Small intestine (tissue), 7 donors: ENCODE data around the gene ANO9. TPM values are rescaled to one million over a fixed set of nuclear protein-coding genes. Genes with fewer than 3 reads are reported as not detected.

Experiments
- DNase-seq, 2 donors: peaks; one replicate each; pipeline versions ENCODE4 v3.0.0 to v3.0.0-alpha.2; 2013
- FAIRE-seq: peaks from 2 replicates; lab custom pipeline; 2012; peaks lifted over from hg19 to GRCh38; lab: Jason Lieb, UNC
- H3K27ac ChIP-seq, 3 donors: one replicate each; pipeline ENCODE4 v1.5.1; 2013; ENCODE audit warnings: low read length in 2 of 3, mild to moderate bottlenecking in 2 of 3, control low read depth in 1 of 3, inconsistent platforms in 1 of 3, low read depth in 1 of 3, moderate library complexity in 1 of 3
- H3K27me3 ChIP-seq, 3 donors: one replicate each; pipeline ENCODE4 v1.6.1; 2013; ENCODE audit warnings: low read length in 3 of 3, inconsistent platforms in 1 of 3; ENCODE audit not compliant: control insufficient read depth in 3 of 3, insufficient read depth in 3 of 3
- H3K36me3 ChIP-seq, 3 donors: one replicate each; pipeline ENCODE4 v1.6.1; 2013; ENCODE audit warnings: low read length in 3 of 3, inconsistent platforms in 1 of 3, low read depth in 1 of 3, mild to moderate bottlenecking in 1 of 3, moderate library complexity in 1 of 3; ENCODE audit not compliant: control insufficient read depth in 3 of 3, insufficient read depth in 2 of 3
- H3K4me1 ChIP-seq, 3 donors: one replicate each; pipeline ENCODE4 v1.6.1; 2013; ENCODE audit warnings: low read length in 2 of 3, inconsistent platforms in 1 of 3, low read depth in 1 of 3, mild to moderate bottlenecking in 1 of 3, moderate library complexity in 1 of 3; ENCODE audit not compliant: control insufficient read depth in 3 of 3, insufficient read depth in 2 of 3
- H3K4me3 ChIP-seq, 3 donors: one replicate each; pipeline ENCODE4 v1.5.1; 2013; ENCODE audit warnings: low read length in 3 of 3, control low read depth in 1 of 3, inconsistent platforms in 1 of 3, low read depth in 1 of 3, mild to moderate bottlenecking in 1 of 3, moderate library complexity in 1 of 3
- H3K9me3 ChIP-seq, 2 donors: one replicate each; pipeline ENCODE4 v1.6.1; 2013; ENCODE audit warnings: low read depth in 1 of 2, low read length in 1 of 2; ENCODE audit not compliant: control insufficient read depth in 2 of 2, insufficient read depth in 1 of 2
- WGBS, 3 donors: extraction: QIAGEN DNeasy Blood & Tissue Kit; methylation state at CpG; one replicate each; pipeline ENCODE4 v1.1.7; 2013; 5-methylcytosine and 5-hydroxymethylcytosine counted together
- polyA plus RNA-seq, 4 donors: library from polyadenylated mRNA; stranded (reverse) in 3 of 4; unstranded in 1 of 4; fragments of 200-250 nt in 3 of 4; fragments of 120-200 nt in 1 of 4; gene quantifications; one replicate each; pipeline versions ENCODE4 v1.2.1 to v1.2.3, GENCODE V29; 2013
- donor health status: healthy with polysubstance abuse.
- donor health status: control.
- donor health status: control.
- donor health status: Bipolar disorder and iron deficiency.
- donor health status: healthy.

The ANO9 gene
- polyA plus RNA-seq, 4 donors: 84.7 to 363 (median 220) TPM

DNA sequence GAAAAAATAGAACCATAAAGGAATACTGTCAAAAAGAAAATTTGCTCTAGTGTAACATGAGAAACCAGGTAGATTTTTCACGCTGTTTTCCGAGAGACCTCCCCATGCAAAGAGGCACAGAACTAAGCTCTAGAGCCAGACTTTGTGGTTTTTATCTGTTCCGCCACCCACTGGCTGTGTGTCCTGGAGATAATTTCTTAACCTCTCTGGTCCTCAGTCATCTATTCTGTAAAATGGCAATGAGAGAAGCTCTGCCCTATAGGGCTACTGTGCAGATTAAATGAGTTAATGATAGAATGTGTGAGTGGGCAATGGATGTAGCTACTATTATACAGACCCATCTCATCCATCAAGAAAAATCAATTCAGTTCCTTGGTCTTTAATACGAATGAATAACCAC, 17.6 kb downstream of the ANO9 start:
- H3K36me3 ChIP-seq: peaks cover 0 to 72% (median 9%) of the 10 kb centered on the region in 3 donors
- no peaks in the 10 kb centered on the region for H3K27me3 ChIP-seq
- FAIRE-seq (no peak), DNase-seq (no peak)
- no peak overlapping the region for H3K27ac ChIP-seq
- 91 to 92% (median 92%) methylated on average over 4 of the region's 4 CpGs for WGBS, 3 donors
- no peak overlapping the region for H3K4me3 ChIP-seq
- no peaks in the 10 kb centered on the region for H3K9me3 ChIP-seq
- peaks cover 0 to 4% (median 0%) of the 10 kb centered on the region in 3 donors for H3K4me1 ChIP-seq

DNA sequence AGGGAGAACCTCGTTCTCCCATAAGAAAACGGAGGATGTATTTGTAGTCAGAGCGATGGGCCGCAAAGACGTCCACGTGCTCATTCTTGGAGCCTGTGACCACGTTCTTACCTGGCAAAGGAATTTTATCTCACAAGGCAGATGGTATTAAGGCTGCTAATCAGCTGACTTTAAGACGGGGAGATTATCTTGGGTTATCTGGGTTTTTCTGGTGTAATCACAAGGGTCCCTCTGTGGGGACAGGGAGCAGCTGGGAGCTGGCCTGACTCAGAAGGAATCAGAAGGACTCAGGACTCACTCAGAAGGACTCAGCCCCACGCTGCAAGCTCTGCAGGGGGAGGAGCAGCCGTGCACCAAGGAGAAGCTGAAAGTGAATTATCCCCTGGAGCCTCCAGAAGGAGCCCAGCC, 19.6 kb downstream of the ANO9 start:
- Histone ChIP-seq H3K36me3 (peaks cover 0 to 72% (median 7%) of the 10 kb centered on the region in 3 donors), H3K4me3 (no peak overlapping the region), H3K27ac (peak overlapping the region in 1 of 3 donors; percentile 40), H3K9me3 (no peaks in the 10 kb centered on the region), H3K27me3 (peaks cover 0 to 7% (median 0%) of the 10 kb centered on the region in 3 donors), H3K4me1 (peaks cover 0 to 12% (median 0%) of the 10 kb centered on the region in 3 donors)
- DNase-seq: peak in 1 of 2 donors; percentile 52
- no peak for FAIRE-seq
- 79 to 81% (median 79%) methylated on average over 10 of the region's 10 CpGs for WGBS, 3 donors

- H3K4me1 ChIP-seq: peaks cover 0 to 13% (median 0%) of the 10 kb centered on the region in 3 donors
- H3K27me3 ChIP-seq: peaks cover 0 to 7% (median 0%) of the 10 kb centered on the region in 3 donors
- peaks cover 0 to 61% (median 7%) of the 10 kb centered on the region in 3 donors for H3K36me3 ChIP-seq
- no peak overlapping the region for H3K27ac ChIP-seq
- FAIRE-seq (no peak), DNase-seq (no peak)
- H3K4me3 ChIP-seq: no peak overlapping the region
- WGBS, 3 donors: 89 to 92% (median 90%) methylated on average over 20 to 21 of the region's 21 CpGs
- H3K9me3 ChIP-seq: no peaks in the 10 kb centered on the region
Measured at GRCh38 chr11:420911-421321, 20.9 kb downstream of the ANO9 start.

- FAIRE-seq (no peak), DNase-seq (no peak)
- peaks cover 0 to 7% (median 0%) of the 10 kb centered on the region in 3 donors for H3K27me3 ChIP-seq
- H3K36me3 ChIP-seq: peaks cover 0 to 62% (median 7%) of the 10 kb centered on the region in 3 donors
- 73 to 90% (median 84%) methylated on average over 55 to 71 of the region's 71 CpGs for WGBS, 3 donors
- no peak overlapping the region for H3K27ac ChIP-seq
- H3K4me1 ChIP-seq: peaks cover 0 to 20% (median 0%) of the 10 kb centered on the region in 3 donors
- H3K4me3 ChIP-seq: no peak overlapping the region
- H3K9me3 ChIP-seq: no peaks in the 10 kb centered on the region
Measured at GRCh38 chr11:420054-420910, 21.5 kb downstream of the ANO9 start.

- no peak for DNase-seq
- Histone ChIP-seq H3K4me3 (no peak overlapping the region), H3K36me3 (peaks cover 0 to 62% (median 7%) of the 10 kb centered on the region in 3 donors), H3K9me3 (no peaks in the 10 kb centered on the region), H3K27me3 (peaks cover 0 to 7% (median 0%) of the 10 kb centered on the region in 3 donors), H3K27ac (no peak overlapping the region), H3K4me1 (peaks cover 0 to 28% (median 0%) of the 10 kb centered on the region in 3 donors)
- no peak for FAIRE-seq
- WGBS, 3 donors: 88 to 92% (median 91%) methylated on average over 20 of the region's 20 CpGs
Measured at GRCh38 chr11:419248-420005, 22.4 kb downstream of the ANO9 start.

- DNase-seq (no peak), FAIRE-seq (no peak)
- no peak overlapping the region for H3K27ac ChIP-seq
- H3K4me3 ChIP-seq: no peak overlapping the region
- H3K4me1 ChIP-seq: peaks cover 0 to 31% (median 0%) of the 10 kb centered on the region in 3 donors
- H3K9me3 ChIP-seq: no peaks in the 10 kb centered on the region
- peaks cover 0 to 7% (median 0%) of the 10 kb centered on the region in 3 donors for H3K27me3 ChIP-seq
- peaks cover 0 to 58% (median 7%) of the 10 kb centered on the region in 3 donors for H3K36me3 ChIP-seq
- WGBS, 3 donors: 89 to 93% (median 91%) methylated on average over 30 of the region's 30 CpGs
Measured at GRCh38 chr11:418343-419247, 23.2 kb downstream of the ANO9 start.

DNA sequence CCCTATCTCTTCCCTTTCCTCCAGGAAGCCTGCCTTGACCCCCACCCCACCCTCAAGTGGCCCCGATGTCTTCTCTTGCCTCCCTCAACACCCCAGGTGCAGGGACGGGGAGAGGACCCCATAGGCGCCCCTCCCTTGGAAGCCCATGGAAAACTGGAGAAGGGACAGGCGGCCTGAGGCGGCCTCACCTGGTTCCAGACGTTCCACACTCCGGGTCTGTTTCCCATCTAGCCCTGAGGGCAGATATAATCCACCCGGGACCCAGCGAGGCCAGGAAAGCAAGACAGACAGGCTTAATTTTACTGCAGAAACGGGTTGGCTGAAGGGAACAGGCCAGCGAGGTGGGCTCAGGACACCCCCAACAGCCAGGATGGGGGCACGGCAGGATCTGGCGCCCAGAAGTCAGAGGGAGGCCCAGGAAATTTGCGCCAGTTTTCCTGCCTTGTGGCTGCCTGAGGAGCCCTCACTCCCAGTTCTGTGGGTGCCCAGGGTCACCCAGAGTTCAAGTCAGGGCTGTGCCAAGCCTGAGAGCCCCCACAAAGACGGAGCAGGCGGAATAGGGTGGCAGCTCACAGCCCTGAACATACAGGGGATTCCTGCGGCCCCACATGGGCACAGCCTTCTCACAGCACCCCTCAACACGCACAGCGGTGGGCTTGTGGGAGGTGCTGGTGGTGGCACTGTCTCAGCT, 24.0 kb downstream of the ANO9 start:
- FAIRE-seq (no peak), DNase-seq (no peak)
- 51 to 64% (median 62%) methylated on average over 18 to 19 of the region's 19 CpGs for WGBS, 3 donors
- H3K27ac ChIP-seq: peak overlapping the region; percentile 63 to 90 (median 82)
- H3K4me3 ChIP-seq: peak overlapping the region; percentile 6 to 83 (median 45)
- peaks cover 0 to 58% (median 7%) of the 10 kb centered on the region in 3 donors for H3K36me3 ChIP-seq
- no peaks in the 10 kb centered on the region for H3K9me3 ChIP-seq
- H3K27me3 ChIP-seq: peaks cover 0 to 7% (median 0%) of the 10 kb centered on the region in 3 donors
- H3K4me1 ChIP-seq: peaks cover 0 to 31% (median 0%) of the 10 kb centered on the region in 3 donors
